Thymus (tissue), 11 donors: ENCODE results near the gene ARL4A. TPM values are rescaled to one million over a fixed set of nuclear protein-coding genes. Genes with fewer than 3 reads are reported as not detected.
"Not testable (repeated sequence)": the region's sequence is repeated elsewhere in the genome, so short reads cannot be mapped to it uniquely, and the experiment has no call there.

Experiments
- DNase-seq, 9 donors: peaks; one replicate each; pipeline ENCODE4 v3.0.0-alpha.2; 2013; ENCODE audit warnings: low spot score in 9 of 9, low read depth in 6 of 9, missing footprints in 1 of 9
- H3K27ac ChIP-seq, 2 donors: one replicate each; pipeline ENCODE4 v1.5.1; 2013; ENCODE audit warnings: control low read depth in 1 of 2, low read depth in 1 of 2, low read length in 1 of 2, mild to moderate bottlenecking in 1 of 2, moderate library complexity in 1 of 2
- H3K27me3 ChIP-seq, 2 donors: one replicate each; pipeline ENCODE4 v1.5.1; 2013; ENCODE audit warnings: low read length in 1 of 2; ENCODE audit not compliant: control insufficient read depth in 2 of 2, insufficient read depth in 1 of 2
- H3K36me3 ChIP-seq, 2 donors: one replicate each; pipeline ENCODE4 v1.5.1; 2013; ENCODE audit warnings: low read length in 1 of 2, mild to moderate bottlenecking in 1 of 2, moderate library complexity in 1 of 2; ENCODE audit not compliant: control insufficient read depth in 2 of 2, insufficient read depth in 2 of 2
- H3K4me1 ChIP-seq, 2 donors: one replicate each; pipeline ENCODE4 v1.5.1; 2013; ENCODE audit warnings: low read length in 2 of 2; ENCODE audit not compliant: control insufficient read depth in 2 of 2, insufficient read depth in 2 of 2
- H3K4me3 ChIP-seq, 2 donors: one replicate each; pipeline ENCODE4 v1.5.1; 2013; ENCODE audit warnings: low read length in 2 of 2, control low read depth in 1 of 2, mild to moderate bottlenecking in 1 of 2
- H3K9me3 ChIP-seq, 2 donors: one replicate each; pipeline ENCODE4 v1.5.1; 2013; ENCODE audit warnings: low read length in 1 of 2, mild to moderate bottlenecking in 1 of 2; ENCODE audit not compliant: control insufficient read depth in 2 of 2, insufficient read depth in 1 of 2
- WGBS: extraction: QIAGEN DNeasy Blood & Tissue Kit; methylation state at CpG from one replicate; pipeline ENCODE4 v1.1.7; 2013; 5-methylcytosine and 5-hydroxymethylcytosine counted together
- polyA plus RNA-seq: library from polyadenylated mRNA; stranded (reverse); fragments of 200-250 nt; gene quantifications from one replicate; pipeline ENCODE4 v1.2.3, GENCODE V29; 2013
- total RNA-seq: library from RNA; stranded (reverse); fragments of 120-200 nt; gene quantifications from one replicate; pipeline ENCODE4 v1.2.4, GENCODE V29; 2013
- donor health status: healthy.

The ARL4A gene
- total and polyA plus RNA-seq, 2 donors: 28.2 to 70.3 TPM

- Histone ChIP-seq H3K27ac (no peak overlapping the region), H3K4me3 (no peak overlapping the region)
- WGBS: 80% methylated on average over 5 of the region's 5 CpGs
Observed at GRCh38 chr7:12643644-12644043, 43.8 kb upstream of the ARL4A start.

DNA sequence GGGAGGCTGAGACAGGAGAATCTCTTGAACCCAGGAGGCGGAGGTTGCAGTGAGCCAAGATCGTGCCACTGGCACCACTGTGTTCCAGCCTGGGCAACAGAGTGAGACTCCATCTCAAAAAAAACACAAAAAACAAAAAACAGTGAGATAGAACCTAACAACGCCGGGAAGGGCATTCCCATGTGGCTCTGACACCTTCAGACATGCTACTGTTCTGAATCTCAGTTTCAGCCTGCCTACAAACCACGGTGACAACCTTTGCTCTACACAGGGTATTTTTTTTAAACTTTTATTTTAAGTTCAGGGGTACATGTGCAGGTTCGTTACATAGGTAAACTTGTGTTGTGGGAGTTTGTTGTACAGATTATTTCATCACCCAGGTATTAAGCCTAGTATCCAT is 42.2 kb upstream of the ARL4A start:
- not testable (repeated sequence) for H3K27me3 ChIP-seq, DNase-seq, H3K4me3 ChIP-seq, H3K27ac ChIP-seq, H3K36me3 ChIP-seq, H3K9me3 ChIP-seq, H3K4me1 ChIP-seq
- 87% methylated on average over 6 of the region's 6 CpGs for WGBS

More at GRCh38 chr7:12643644-12644043, 43.8 kb upstream of the ARL4A start:
- no peak for DNase-seq
- Histone ChIP-seq H3K36me3 (no peaks in the 10 kb centered on the region), H3K9me3 (no peaks in the 10 kb centered on the region), H3K4me1 (peaks cover 0 to 4% of the 10 kb centered on the region in 2 donors), H3K27me3 (no peaks in the 10 kb centered on the region)

DNA sequence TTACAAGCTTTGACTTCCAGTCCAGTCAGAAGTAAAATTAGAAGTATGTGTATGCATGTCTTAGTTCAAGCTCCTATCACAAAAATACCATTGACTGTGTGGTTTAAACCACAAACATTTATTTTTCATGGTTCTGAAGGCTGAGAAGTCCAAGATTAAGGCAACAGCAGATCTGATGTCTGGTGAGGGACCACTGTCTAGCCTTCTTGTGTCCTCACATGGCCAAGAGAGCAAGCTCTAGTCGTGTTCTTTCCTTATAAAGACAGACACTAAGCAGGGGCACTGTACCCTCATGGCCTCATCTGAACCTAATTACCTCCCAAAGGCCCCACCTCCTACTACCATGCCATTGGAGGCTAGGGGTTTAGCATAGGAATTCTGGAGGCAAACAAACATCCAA is 41.3 kb upstream of the ARL4A start:
- no peak overlapping the region for H3K27ac ChIP-seq

GRCh38 chr7:12647364-12648219 is 39.8 kb upstream of the ARL4A start:
- Histone ChIP-seq H3K4me3 (no peak overlapping the region), H3K9me3 (no peaks in the 10 kb centered on the region), H3K36me3 (no peaks in the 10 kb centered on the region), H3K27ac (no peak overlapping the region), H3K4me1 (no peaks in the 10 kb centered on the region), H3K27me3 (no peaks in the 10 kb centered on the region)
- no peak for DNase-seq
- WGBS: 97% methylated on average over 6 of the region's 6 CpGs

More for the DNA sequence above, 41.3 kb upstream of the ARL4A start:
- H3K4me1 ChIP-seq: no peaks in the 10 kb centered on the region
- H3K9me3 ChIP-seq: no peaks in the 10 kb centered on the region
- no peaks in the 10 kb centered on the region for H3K27me3 ChIP-seq
- no peaks in the 10 kb centered on the region for H3K36me3 ChIP-seq
- WGBS: 88% methylated on average over 1 of the region's 1 CpG
- H3K4me3 ChIP-seq: no peak overlapping the region
- DNase-seq: no peak

- H3K4me3 ChIP-seq: no peak overlapping the region
- no peaks in the 10 kb centered on the region for H3K36me3 ChIP-seq
- no peaks in the 10 kb centered on the region for H3K27me3 ChIP-seq
- 94% methylated on average over 4 of the region's 4 CpGs for WGBS
- no peaks in the 10 kb centered on the region for H3K4me1 ChIP-seq
- no peaks in the 10 kb centered on the region for H3K9me3 ChIP-seq
- no peak for DNase-seq
- no peak overlapping the region for H3K27ac ChIP-seq
Observed at GRCh38 chr7:12648704-12649261, 38.6 kb upstream of the ARL4A start.

- H3K27me3 ChIP-seq: no peaks in the 10 kb centered on the region
- no peak overlapping the region for H3K4me3 ChIP-seq
- H3K4me1 ChIP-seq: no peaks in the 10 kb centered on the region
- no peaks in the 10 kb centered on the region for H3K36me3 ChIP-seq
- H3K27ac ChIP-seq: no peak overlapping the region
- no peak for DNase-seq
- H3K9me3 ChIP-seq: no peaks in the 10 kb centered on the region
Observed at GRCh38 chr7:12649348-12649747, 38.1 kb upstream of the ARL4A start.

DNA sequence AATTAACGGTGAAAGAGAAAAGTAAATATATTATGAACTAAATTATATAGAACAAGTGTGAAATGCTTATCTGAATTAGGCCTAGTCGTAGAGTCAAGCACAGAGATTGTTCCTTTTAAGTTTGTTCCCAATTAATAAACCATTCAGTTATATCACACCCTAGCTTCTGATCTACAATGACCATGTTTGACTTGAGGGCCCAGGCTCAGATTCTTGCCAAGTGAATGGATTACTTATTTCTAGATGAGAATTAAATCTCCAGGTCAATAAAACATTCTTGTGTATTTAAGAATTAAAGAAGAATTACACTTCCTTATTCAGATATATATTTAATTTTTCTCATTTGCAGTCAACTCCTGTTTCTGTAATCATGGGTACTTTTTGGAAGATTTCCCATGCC is 37.4 kb upstream of the ARL4A start:
- DNase-seq: no peak
- Histone ChIP-seq H3K27me3 (no peaks in the 10 kb centered on the region), H3K9me3 (no peaks in the 10 kb centered on the region), H3K4me3 (no peak overlapping the region), H3K27ac (no peak overlapping the region), H3K36me3 (no peaks in the 10 kb centered on the region), H3K4me1 (no peaks in the 10 kb centered on the region)
- 96% methylated on average over 2 of the region's 2 CpGs for WGBS

GRCh38 chr7:12653110-12653509 is 34.3 kb upstream of the ARL4A start:
- H3K27me3 ChIP-seq: no peaks in the 10 kb centered on the region
- no peak overlapping the region for H3K27ac ChIP-seq
- H3K4me1 ChIP-seq: no peaks in the 10 kb centered on the region
- H3K36me3 ChIP-seq: no peaks in the 10 kb centered on the region
- WGBS: 98% methylated on average over 3 of the region's 3 CpGs
- no peaks in the 10 kb centered on the region for H3K9me3 ChIP-seq
- no peak overlapping the region for H3K4me3 ChIP-seq
- DNase-seq: no peak

DNA sequence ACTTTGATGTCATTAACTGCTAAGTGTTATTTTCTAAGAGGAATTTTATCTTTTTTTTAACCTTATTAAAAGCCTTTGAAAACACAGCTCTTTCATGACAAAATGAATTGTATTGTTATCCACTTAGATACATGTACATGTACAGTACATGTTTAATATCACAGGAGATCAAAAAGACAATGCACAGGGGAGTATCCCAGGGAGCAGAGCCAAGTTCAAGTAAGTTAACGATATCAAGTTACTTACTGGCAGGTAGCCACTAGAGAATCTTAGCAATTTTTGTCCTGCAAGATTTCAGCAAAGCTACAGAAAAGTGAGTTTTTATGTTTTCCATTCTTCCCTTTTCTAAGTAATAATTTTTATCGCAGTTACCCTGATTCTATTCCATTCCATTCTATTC is 33.9 kb upstream of the ARL4A start:
- H3K36me3 ChIP-seq: no peaks in the 10 kb centered on the region
- H3K27me3 ChIP-seq: no peaks in the 10 kb centered on the region
- WGBS: 94% methylated on average over 2 of the region's 2 CpGs
- no peak overlapping the region for H3K4me3 ChIP-seq
- no peak overlapping the region for H3K27ac ChIP-seq
- no peak for DNase-seq
- H3K9me3 ChIP-seq: no peaks in the 10 kb centered on the region
- H3K4me1 ChIP-seq: no peaks in the 10 kb centered on the region
